Measurements from ENCODE around the gene CAPNS2.

CAPNS2 gene

GRCh38 chr16:55566432-55567175 is at the start of gene CAPNS2:
CAPNS2 (plus strand) TSS chr16:55566684; CDS start chr16:55566757, 73 bp downstream.
- no peak for DNase-seq
- TF ChIP-seq POLR2A (IDR thresholded peaks at IDR 0.05; ENCODE audit: low read length): no peak
- TF ChIP-seq GATA1 (IDR thresholded peaks at IDR 0.05; ENCODE audit: low read depth, low read length): no peak

- DNase-seq: no peak
- TF ChIP-seq POLR2A (IDR thresholded peaks at IDR 0.05; ENCODE audit: low read length) (no peak), GATA1 (IDR thresholded peaks at IDR 0.05; ENCODE audit: low read depth, low read length) (no peak)
Measured at GRCh38 chr16:55521792-55522191, 44.7 kb upstream of the CAPNS2 start.

GRCh38 chr16:55526441-55526840 is 40.0 kb upstream of the CAPNS2 start:
- no peak for DNase-seq

GRCh38 chr16:55527885-55528284 is 38.6 kb upstream of the CAPNS2 start:
- no peak for TF ChIP-seq POLR2A (IDR thresholded peaks at IDR 0.05; ENCODE audit: low read length)
- TF ChIP-seq GATA1 (IDR thresholded peaks at IDR 0.05; ENCODE audit: low read depth, low read length): no peak
- no peak for DNase-seq

More at GRCh38 chr16:55526441-55526840, 40.0 kb upstream of the CAPNS2 start:
- TF ChIP-seq POLR2A (IDR thresholded peaks at IDR 0.05; ENCODE audit: low read length) (no peak), GATA1 (IDR thresholded peaks at IDR 0.05; ENCODE audit: low read depth, low read length) (no peak)

- no peak for TF ChIP-seq POLR2A (IDR thresholded peaks at IDR 0.05; ENCODE audit: low read length)
- TF ChIP-seq GATA1 (IDR thresholded peaks at IDR 0.05; ENCODE audit: low read depth, low read length): no peak
- DNase-seq: no peak
Measured at GRCh38 chr16:55529018-55529417, 37.5 kb upstream of the CAPNS2 start.

- no peak for DNase-seq
- TF ChIP-seq GATA1 (IDR thresholded peaks at IDR 0.05; ENCODE audit: low read depth, low read length) (no peak), POLR2A (IDR thresholded peaks at IDR 0.05; ENCODE audit: low read length) (no peak)
Measured at GRCh38 chr16:55530316-55530856, 36.1 kb upstream of the CAPNS2 start.

GRCh38 chr16:55532227-55532626 is 34.3 kb upstream of the CAPNS2 start:
- no peak for DNase-seq
- TF ChIP-seq POLR2A (IDR thresholded peaks at IDR 0.05; ENCODE audit: low read length): no peak
- TF ChIP-seq GATA1 (IDR thresholded peaks at IDR 0.05; ENCODE audit: low read depth, low read length): no peak

- TF ChIP-seq POLR2A (IDR thresholded peaks at IDR 0.05; ENCODE audit: low read length): no peak
- TF ChIP-seq GATA1 (IDR thresholded peaks at IDR 0.05; ENCODE audit: low read depth, low read length): no peak
- DNase-seq: no peak
Measured at GRCh38 chr16:55534756-55535155, 31.7 kb upstream of the CAPNS2 start.

- no peak for DNase-seq
- no peak for TF ChIP-seq POLR2A (IDR thresholded peaks at IDR 0.05; ENCODE audit: low read length)
- TF ChIP-seq GATA1 (IDR thresholded peaks at IDR 0.05; ENCODE audit: low read depth, low read length): no peak
Measured at GRCh38 chr16:55539049-55539448, 27.4 kb upstream of the CAPNS2 start.

GRCh38 chr16:55539488-55539887 is 27.0 kb upstream of the CAPNS2 start:
- DNase-seq: no peak
- TF ChIP-seq POLR2A (IDR thresholded peaks at IDR 0.05; ENCODE audit: low read length) (no peak), GATA1 (IDR thresholded peaks at IDR 0.05; ENCODE audit: low read depth, low read length) (no peak)

- DNase-seq: no peak
Measured at GRCh38 chr16:55540221-55540620, 26.3 kb upstream of the CAPNS2 start.

GRCh38 chr16:55542459-55543082 is 23.9 kb upstream of the CAPNS2 start:
- DNase-seq: peak in 1 of 2 experiments; percentile 8

More at GRCh38 chr16:55540221-55540620, 26.3 kb upstream of the CAPNS2 start:
- no peak for TF ChIP-seq POLR2A (IDR thresholded peaks at IDR 0.05; ENCODE audit: low read length)

GRCh38 chr16:55543472-55543871 is 23.0 kb upstream of the CAPNS2 start:
- TF ChIP-seq POLR2A (IDR thresholded peaks at IDR 0.05; ENCODE audit: low read length) (no peak), GATA1 (IDR thresholded peaks at IDR 0.05; ENCODE audit: low read depth, low read length) (no peak)
- DNase-seq: peak in 1 of 2 experiments; percentile 17

More at GRCh38 chr16:55542459-55543082, 23.9 kb upstream of the CAPNS2 start:
- no peak for TF ChIP-seq POLR2A (IDR thresholded peaks at IDR 0.05; ENCODE audit: low read length)
- TF ChIP-seq GATA1 (IDR thresholded peaks at IDR 0.05; ENCODE audit: low read depth, low read length): no peak

GRCh38 chr16:55552621-55553020 is 13.9 kb upstream of the CAPNS2 start:
- no peak for DNase-seq
- no peak for TF ChIP-seq POLR2A (IDR thresholded peaks at IDR 0.05; ENCODE audit: low read length)
- TF ChIP-seq GATA1 (IDR thresholded peaks at IDR 0.05; ENCODE audit: low read depth, low read length): no peak
